ENCODE measurements around the gene HERPUD1. TPM values are rescaled to one million over a fixed set of nuclear protein-coding genes. Genes with fewer than 3 reads are reported as not detected.
A peak's percentile ranks its signal among the peaks of the same experiment; 100 is the strongest.

Gene HERPUD1
- total and polyA plus RNA-seq, 2 of the 13 experiments (the other 11 are each of a cell fraction or from before 2014, with no cell fraction given) = 96.2 to 323 TPM

- TF ChIP-seq REST (IDR thresholded peaks at IDR 0.05; ENCODE audit: borderline replicate concordance in 1 of 2, low read depth in 1 of 2, low read length in 2 of 2) = 0 out of 4 replicates have a peak, but pooled peaks of 1 of the 2 experiments have one; percentile 20
- TF ChIP-seq ZBTB38 (CRISPR knock-in tag; IDR thresholded peaks at IDR 0.05) = peak; percentile 69; the same call in 1 of the 2 replicates
- TF ChIP-seq PPARG (CRISPR knock-in tag; conservative IDR thresholded peaks at IDR 0.05) = peak; percentile 69
- peak; percentile 46 for TF ChIP-seq ASH2L (IDR thresholded peaks at IDR 0.05; ENCODE audit: insufficient read length, low read depth, low read length)
- peak; percentile 99 for TF ChIP-seq ZNF460 (CRISPR knock-in tag; IDR thresholded peaks at IDR 0.05; ENCODE audit: borderline replicate concordance)
- TF ChIP-seq NR2F1 (CRISPR knock-in tag; IDR thresholded peaks at IDR 0.05) = peak; percentile 96 to 100
- TF ChIP-seq RFX5 (IDR thresholded peaks at IDR 0.05; ENCODE audit: low read depth, low read length) = peak; percentile 25; the same call in 1 of the 2 replicates
- peak; percentile 73; the same call in 1 of the 2 replicates for TF ChIP-seq ZNF121 (CRISPR knock-in tag; IDR thresholded peaks at IDR 0.05)
- peak; percentile 89 for TF ChIP-seq GATAD2A (CRISPR knock-in tag; IDR thresholded peaks at IDR 0.05)
- TF ChIP-seq ZSCAN31 (CRISPR knock-in tag; IDR thresholded peaks at IDR 0.05; ENCODE audit: low read depth) = 0 out of 2 replicates have a peak, but pooled peaks have one; percentile 64
- TF ChIP-seq ZNF10 (CRISPR knock-in tag; IDR thresholded peaks at IDR 0.05; ENCODE audit: borderline replicate concordance, low read depth) = no peak
- peak; percentile 66; the same call in 1 of the 2 replicates for TF ChIP-seq HOXD1 (CRISPR knock-in tag; IDR thresholded peaks at IDR 0.05)
- no peak for TF ChIP-seq ZNF382 (CRISPR knock-in tag; IDR thresholded peaks at IDR 0.05; ENCODE audit: borderline replicate concordance)
- TF ChIP-seq NCOA2 (CRISPR knock-in tag; IDR thresholded peaks at IDR 0.05) = peak; percentile 91
- peak; percentile 79; the same call in 1 of the 2 replicates for TF ChIP-seq ZNF816 (CRISPR knock-in tag; IDR thresholded peaks at IDR 0.05; ENCODE audit: borderline replicate concordance)
- TF ChIP-seq MYC (CRISPR knock-in tag; IDR thresholded peaks at IDR 0.05; ENCODE audit: borderline replicate concordance) = peak; percentile 75; the same call in 1 of the 2 replicates
- TF ChIP-seq SNAPC4 (CRISPR knock-in tag; IDR thresholded peaks at IDR 0.05) = peak; percentile 82
Observed at GRCh38 chr16:56964243-56965148, 32.6 kb downstream of the HERPUD1 start (continued).
